HL-60 (cell line): Measurements from ENCODE around the gene PDE3A.
"Not testable (repeated sequence)": the region's sequence is repeated elsewhere in the genome, so short reads cannot be mapped to it uniquely, and the experiment has no call there.

Source experiments
- DNase-seq, 2 experiments: peaks; one replicate each; pipeline ENCODE4 v3.0.0-alpha.2; 2010 to 2020; ENCODE audit warnings: low read depth in 1 of 2, low spot score in 1 of 2
- H3K27ac ChIP-seq: fragments of 250-450 bp; sonication (Bioruptor Pico); replicated peaks from 2 replicates; pipeline ENCODE4 v1.5.1; 2020; ENCODE audit warnings: mild to moderate bottlenecking, moderate library complexity
- H3K27me3 ChIP-seq: fragments of 250-450 bp; sonication (Bioruptor Pico); 2 replicates; pipeline ENCODE4 v1.5.1; 2021; ENCODE audit warnings: mild to moderate bottlenecking, moderate library complexity; ENCODE audit not compliant: insufficient read depth, poor library complexity, severe bottlenecking
- H3K4me3 ChIP-seq: replicated peaks from 2 replicates; pipeline ENCODE4 v1.5.1; 2011; ENCODE audit warnings: mild to moderate bottlenecking, control low read depth, low read length; ENCODE audit not compliant: insufficient read depth
- CTCF ChIP-seq: IDR thresholded peaks from one replicate; pipeline ENCODE4 v1.5.1; 2011; ENCODE audit warnings: low read length, control low read depth, inconsistent platforms; ENCODE audit not compliant: insufficient read depth
- GABPA ChIP-seq: IDR thresholded peaks from 2 replicates; pipeline ENCODE4 v1.6.1; 2012; ENCODE audit warnings: low read depth
- POLR2AphosphoS5 ChIP-seq: IDR thresholded peaks from 2 replicates; pipeline ENCODE4 v1.6.1; 2012; ENCODE audit warnings: low read depth
- REST ChIP-seq: IDR thresholded peaks from 2 replicates; pipeline ENCODE4 v1.6.1; 2012; ENCODE audit warnings: low read depth; ENCODE audit not compliant: insufficient replicate concordance
- SPI1 ChIP-seq: IDR thresholded peaks from 2 replicates; pipeline ENCODE4 v1.6.1; 2012; ENCODE audit warnings: low read depth, mild to moderate bottlenecking, borderline replicate concordance

Gene PDE3A

GRCh38 chr12:20330826-20331505 lies 37.4 kb upstream of the PDE3A start:
- peak; percentile 23; the same call in 1 of the 2 replicates for TF ChIP-seq SPI1
- H3K27me3 ChIP-seq, H3K4me3 ChIP-seq, H3K27ac ChIP-seq: not testable (repeated sequence)
- peak in 1 of 2 experiments; percentile 7 for DNase-seq

DNA sequence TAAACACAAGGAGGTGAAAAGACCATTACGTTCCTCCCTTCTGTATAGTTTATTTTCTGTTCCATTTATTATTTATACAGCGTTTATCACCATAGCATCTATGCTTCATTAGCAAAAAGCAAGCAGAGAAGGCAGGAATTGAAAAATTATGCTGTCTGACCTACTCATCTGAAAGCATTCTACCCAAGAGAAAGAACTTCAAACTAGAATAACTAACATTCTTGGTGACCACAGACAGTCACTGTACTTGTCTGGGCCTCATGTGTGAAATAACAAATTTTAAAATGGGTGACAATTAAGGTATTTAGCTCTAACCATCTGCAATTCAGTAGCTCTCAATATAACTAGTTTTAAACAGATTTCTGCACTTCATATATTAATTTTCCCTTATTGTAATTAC lies 29.3 kb upstream of the PDE3A start:
- Histone ChIP-seq H3K27ac (no peak overlapping the region), H3K27me3 (no peaks in the 10 kb centered on the region), H3K4me3 (no peak overlapping the region)
- DNase-seq = no peak
- TF ChIP-seq REST = no peak
- TF ChIP-seq POLR2AphosphoS5 = no peak
- no peak for TF ChIP-seq GABPA
- no peak for TF ChIP-seq SPI1
- TF ChIP-seq CTCF = no peak

DNA sequence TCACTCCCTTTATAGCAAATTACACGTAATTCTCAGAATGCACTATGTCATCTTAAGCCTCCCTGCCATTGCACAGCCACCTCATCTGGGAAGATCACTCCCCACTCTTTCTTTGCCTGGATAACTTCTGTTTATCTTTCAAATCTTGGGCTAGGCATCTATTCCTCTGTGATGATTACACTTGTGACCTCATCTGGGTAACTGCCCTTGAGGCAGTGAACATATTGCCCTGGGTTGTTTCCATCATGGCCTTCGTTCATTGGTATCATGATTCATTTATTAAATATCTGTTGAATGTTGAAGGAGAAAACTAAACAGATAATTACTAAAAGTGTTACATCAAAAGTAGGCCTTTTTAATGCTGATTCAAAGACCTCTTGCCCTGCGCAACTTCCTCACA lies 26.2 kb upstream of the PDE3A start:
- TF ChIP-seq SPI1 (no peak), REST (no peak), GABPA (no peak), POLR2AphosphoS5 (no peak), CTCF (no peak)
- no peak overlapping the region for H3K27ac ChIP-seq
- DNase-seq = no peak

DNA sequence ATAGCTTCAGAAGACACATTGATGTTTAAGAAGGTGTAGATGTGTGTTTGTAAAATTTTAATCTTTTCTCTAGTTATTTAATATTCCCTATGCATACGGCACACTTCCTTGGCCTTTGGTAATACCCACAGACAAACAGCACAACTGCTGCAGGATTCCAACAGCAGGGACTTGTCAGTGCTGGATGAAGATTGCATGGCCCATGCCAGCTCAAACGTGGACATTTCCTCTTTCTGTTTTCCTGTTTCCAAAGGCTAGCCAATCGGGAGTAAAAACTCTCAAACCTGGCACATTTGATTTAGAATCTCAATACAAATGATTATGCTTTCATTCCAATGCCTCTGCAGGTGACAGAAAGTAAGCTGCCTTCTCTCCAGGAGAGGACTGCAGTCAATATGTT lies 22.5 kb upstream of the PDE3A start:
- no peaks in the 10 kb centered on the region for H3K27me3 ChIP-seq
- TF ChIP-seq GABPA = no peak
- TF ChIP-seq CTCF = no peak
- TF ChIP-seq POLR2AphosphoS5 = no peak
- no peak for TF ChIP-seq REST
- TF ChIP-seq SPI1 = no peak
- no peak overlapping the region for H3K4me3 ChIP-seq
- no peak overlapping the region for H3K27ac ChIP-seq
- no peak for DNase-seq

More for the DNA sequence above, 26.2 kb upstream of the PDE3A start:
- H3K27me3 ChIP-seq = no peaks in the 10 kb centered on the region
- no peak overlapping the region for H3K4me3 ChIP-seq
